Osteoblast (primary cell): ENCODE data around the gene SMPD3. TPM values are rescaled to one million over a fixed set of nuclear protein-coding genes. Genes with fewer than 3 reads are reported as not detected.

ENCODE experiments used
- DNase-seq: peaks from one replicate; pipeline ENCODE4 v3.0.0; 2011; ENCODE audit warnings: low spot score, mixed read lengths; ENCODE audit not compliant: insufficient read length; ENCODE audit errors: missing footprints
- H2AFZ ChIP-seq: 2 replicates; pipeline ENCODE4 v1.6.0; 2011; ENCODE audit warnings: mild to moderate bottlenecking, low read length
- H3K27ac ChIP-seq: 2 replicates; pipeline ENCODE4 v1.5.1; 2011; ENCODE audit warnings: mild to moderate bottlenecking, low read depth, low read length, moderate library complexity
- H3K27me3 ChIP-seq: 2 replicates; pipeline ENCODE4 v1.6.0; 2012; ENCODE audit warnings: mild to moderate bottlenecking, control low read depth, inconsistent platforms, low read length, moderate library complexity; ENCODE audit not compliant: insufficient read depth
- H3K36me3 ChIP-seq: 2 replicates; pipeline ENCODE4 v1.5.1; 2011; ENCODE audit warnings: mild to moderate bottlenecking, low read length, control low read depth, moderate library complexity; ENCODE audit not compliant: insufficient read depth
- H3K4me1 ChIP-seq: 2 replicates; pipeline ENCODE4 v1.5.1; 2011; ENCODE audit warnings: mild to moderate bottlenecking, low read length, control low read depth, moderate library complexity; ENCODE audit not compliant: insufficient read depth
- H3K4me2 ChIP-seq: 2 replicates; pipeline ENCODE4 v1.6.0; 2011; ENCODE audit warnings: mild to moderate bottlenecking, low read length; ENCODE audit not compliant: insufficient read depth
- H3K4me3 ChIP-seq: fragments of 200-600 bp; sonication (generic); 3 replicates; pipeline ENCODE4 v1.5.1; 2012; ENCODE audit warnings: mild to moderate bottlenecking, low read length, inconsistent platforms; ENCODE audit not compliant: insufficient read depth
- H3K79me2 ChIP-seq: 2 replicates; pipeline ENCODE4 v1.6.0; 2012; ENCODE audit warnings: mild to moderate bottlenecking, low read length, control low read depth, inconsistent platforms; ENCODE audit not compliant: insufficient read depth
- H3K9me3 ChIP-seq: 2 replicates; pipeline ENCODE4 v1.5.1; 2011; ENCODE audit warnings: low read depth, low read length, control low read depth
- H4K20me1 ChIP-seq: 2 replicates; pipeline ENCODE4 v1.6.0; 2012; ENCODE audit warnings: mild to moderate bottlenecking, low read length, control low read depth; ENCODE audit not compliant: insufficient read depth
- CTCF ChIP-seq: IDR thresholded peaks from 2 replicates; pipeline ENCODE4 v1.5.1; 2011; ENCODE audit warnings: mild to moderate bottlenecking, low read depth, low read length, moderate library complexity; ENCODE audit errors: extremely low read depth
- total RNA-seq: library from RNA; depleted of rRNA; stranded (reverse); fragments of >200 nt; gene quantifications from 2 replicates; pipeline ENCODE4 v1.2.3, GENCODE V29; 2012

SMPD3 gene
- total RNA-seq, 1 donor: 0.72 TPM

GRCh38 chr16:68348639-68349445 is 99.5 kb downstream of the SMPD3 start:
- Histone ChIP-seq H4K20me1 (peaks cover 7% of the 10 kb centered on the region), H3K4me1 (no peaks in the 10 kb centered on the region), H3K79me2 (no peaks in the 10 kb centered on the region), H3K27ac (no peak overlapping the region), H3K9me3 (no peaks in the 10 kb centered on the region), H3K4me3 (no peak overlapping the region), H3K27me3 (no peaks in the 10 kb centered on the region), H2AFZ (no peak overlapping the region), H3K36me3 (peaks cover 49% of the 10 kb centered on the region), H3K4me2 (no peak overlapping the region)
- no peak for TF ChIP-seq CTCF
- peak; percentile 8 for DNase-seq

- Histone ChIP-seq H3K9me3 (no peaks in the 10 kb centered on the region), H3K27me3 (no peaks in the 10 kb centered on the region), H2AFZ (no peak overlapping the region), H3K79me2 (no peaks in the 10 kb centered on the region), H3K27ac (no peak overlapping the region), H3K36me3 (peaks cover 43% of the 10 kb centered on the region), H4K20me1 (peaks cover 7% of the 10 kb centered on the region), H3K4me1 (no peaks in the 10 kb centered on the region), H3K4me2 (no peak overlapping the region), H3K4me3 (no peak overlapping the region)
- no peak for DNase-seq
- no peak for TF ChIP-seq CTCF
Measured at GRCh38 chr16:68347605-68348004, 100.7 kb downstream of the SMPD3 start.

GRCh38 chr16:68346892-68347480 is 101.3 kb downstream of the SMPD3 start:
- no peak overlapping the region for H3K27ac ChIP-seq
- no peak for DNase-seq
- no peak for TF ChIP-seq CTCF
- no peak overlapping the region for H3K4me2 ChIP-seq
- no peaks in the 10 kb centered on the region for H3K4me1 ChIP-seq
- no peaks in the 10 kb centered on the region for H3K27me3 ChIP-seq
- no peak overlapping the region for H3K4me3 ChIP-seq
- H4K20me1 ChIP-seq: peaks cover 4% of the 10 kb centered on the region
- H2AFZ ChIP-seq: no peak overlapping the region
- peaks cover 48% of the 10 kb centered on the region for H3K36me3 ChIP-seq
- no peaks in the 10 kb centered on the region for H3K9me3 ChIP-seq
- H3K79me2 ChIP-seq: no peaks in the 10 kb centered on the region

GRCh38 chr16:68345958-68346635 is 102.2 kb downstream of the SMPD3 start:
- Histone ChIP-seq H3K27ac (no peak overlapping the region), H3K27me3 (no peaks in the 10 kb centered on the region), H3K79me2 (no peaks in the 10 kb centered on the region), H3K4me3 (no peak overlapping the region), H3K4me1 (no peaks in the 10 kb centered on the region), H3K36me3 (peaks cover 47% of the 10 kb centered on the region), H4K20me1 (no peaks in the 10 kb centered on the region), H3K4me2 (no peak overlapping the region), H2AFZ (no peak overlapping the region), H3K9me3 (no peaks in the 10 kb centered on the region)
- DNase-seq: no peak
- no peak for TF ChIP-seq CTCF
